ENCODE results near the gene MARCHF10. TPM values are rescaled to one million over a fixed set of nuclear protein-coding genes. Genes with fewer than 3 reads are reported as not detected.

Gene MARCHF10
- total RNA-seq, 1 donor from 2014 or later, result 0.25 TPM

- H3K27me3 ChIP-seq, result no peaks in the 10 kb centered on the region
- H3K36me3 ChIP-seq, result no peaks in the 10 kb centered on the region
- H3K4me1 ChIP-seq, result no peaks in the 10 kb centered on the region
- intact Hi-C loops (cut with DNase I), result no loop called here
- H3K27ac ChIP-seq, result no peak overlapping the region
- no peaks in the 10 kb centered on the region for H3K9me3 ChIP-seq
- TF ChIP-seq POLR2A (IDR thresholded peaks at IDR 0.05) (no peak), CTCF (IDR thresholded peaks at IDR 0.05) (no peak), POLR2AphosphoS5 (IDR thresholded peaks at IDR 0.05; ENCODE audit: insufficient read depth in 1 of 2, low read depth in 1 of 2) (no peak)
- no peak for DNase-seq (ENCODE audit: extremely low spot score in 2 of 2)
- no peak overlapping the region for H3K4me3 ChIP-seq
These were observed 52.8 kb downstream of the MARCHF10 start for GRCh38 chr17:62755141-62755851.

- no peaks in the 10 kb centered on the region for H3K36me3 ChIP-seq
- no peak overlapping the region for H3K4me3 ChIP-seq
- intact Hi-C loops (cut with DNase I), result no loop called here
- H3K27me3 ChIP-seq, result no peaks in the 10 kb centered on the region
- TF ChIP-seq POLR2AphosphoS5 (IDR thresholded peaks at IDR 0.05; ENCODE audit: insufficient read depth in 1 of 2, low read depth in 1 of 2), result no peak
- no peak for TF ChIP-seq POLR2A (IDR thresholded peaks at IDR 0.05)
- no peak for TF ChIP-seq CTCF (IDR thresholded peaks at IDR 0.05)
- no peak for DNase-seq (ENCODE audit: extremely low spot score in 2 of 2)
- no peaks in the 10 kb centered on the region for H3K9me3 ChIP-seq
- no peaks in the 10 kb centered on the region for H3K4me1 ChIP-seq
- no peak overlapping the region for H3K27ac ChIP-seq
These were observed 53.5 kb downstream of the MARCHF10 start for GRCh38 chr17:62754631-62755030.

GRCh38 chr17:62753562-62753961 is 54.6 kb downstream of the MARCHF10 start:
- intact Hi-C loops (cut with DNase I), result no loop called here
- Histone ChIP-seq H3K4me1 (no peaks in the 10 kb centered on the region), H3K9me3 (no peaks in the 10 kb centered on the region), H3K36me3 (no peaks in the 10 kb centered on the region), H3K27ac (no peak overlapping the region), H3K4me3 (no peak overlapping the region), H3K27me3 (no peaks in the 10 kb centered on the region)
- no peak for DNase-seq (ENCODE audit: extremely low spot score in 2 of 2)
- TF ChIP-seq POLR2A (IDR thresholded peaks at IDR 0.05), result no peak
- no peak for TF ChIP-seq POLR2AphosphoS5 (IDR thresholded peaks at IDR 0.05; ENCODE audit: insufficient read depth in 1 of 2, low read depth in 1 of 2)
- TF ChIP-seq CTCF (IDR thresholded peaks at IDR 0.05), result no peak

- TF ChIP-seq CTCF (IDR thresholded peaks at IDR 0.05), result no peak
- TF ChIP-seq POLR2AphosphoS5 (IDR thresholded peaks at IDR 0.05; ENCODE audit: insufficient read depth in 1 of 2, low read depth in 1 of 2), result no peak
- no peak for TF ChIP-seq POLR2A (IDR thresholded peaks at IDR 0.05)
- DNase-seq (ENCODE audit: extremely low spot score in 2 of 2), result no peak
- Histone ChIP-seq H3K4me1 (no peaks in the 10 kb centered on the region), H3K36me3 (no peaks in the 10 kb centered on the region), H3K27me3 (no peaks in the 10 kb centered on the region), H3K4me3 (no peak overlapping the region), H3K9me3 (no peaks in the 10 kb centered on the region), H3K27ac (no peak overlapping the region)
- intact Hi-C loops (cut with DNase I), result no loop called here
These were observed 56.9 kb downstream of the MARCHF10 start for GRCh38 chr17:62751060-62751691.

GRCh38 chr17:62750631-62751051 is 57.5 kb downstream of the MARCHF10 start:
- no peaks in the 10 kb centered on the region for H3K9me3 ChIP-seq
- H3K4me3 ChIP-seq, result no peak overlapping the region
- no peaks in the 10 kb centered on the region for H3K36me3 ChIP-seq
- no peak overlapping the region for H3K27ac ChIP-seq
- no peak for DNase-seq (ENCODE audit: extremely low spot score in 2 of 2)
- no peaks in the 10 kb centered on the region for H3K4me1 ChIP-seq
- TF ChIP-seq POLR2AphosphoS5 (IDR thresholded peaks at IDR 0.05; ENCODE audit: insufficient read depth in 1 of 2, low read depth in 1 of 2) (no peak), CTCF (IDR thresholded peaks at IDR 0.05) (no peak), POLR2A (IDR thresholded peaks at IDR 0.05) (no peak)
- intact Hi-C loops (cut with DNase I), result no loop called here
- no peaks in the 10 kb centered on the region for H3K27me3 ChIP-seq

Measured in vagina (tissue), 2 donors.